Measurements from ENCODE around the gene ANKRD23.

ANKRD23 gene

GRCh38 chr2:96819876-96820511, 23.8 kb downstream of the ANKRD23 start:
- no peak for DNase-seq (ENCODE audit: low read depth)
- H3K4me3 ChIP-seq (ENCODE audit: low read depth, low read length): no peak overlapping the region
- TF ChIP-seq POLR2A (IDR thresholded peaks at IDR 0.05; ENCODE audit: extremely low read depth, insufficient read length) (no peak), CTCF (IDR thresholded peaks at IDR 0.05; ENCODE audit: low read depth, low read length) (no peak), MAX (IDR thresholded peaks at IDR 0.05; ENCODE audit: low read depth, low read length) (no peak), MYC (IDR thresholded peaks at IDR 0.05; ENCODE audit: low read depth, low read length) (no peak)

- TF ChIP-seq CTCF (IDR thresholded peaks at IDR 0.05; ENCODE audit: low read depth, low read length): no peak
- TF ChIP-seq POLR2A (IDR thresholded peaks at IDR 0.05; ENCODE audit: extremely low read depth, insufficient read length): no peak
- no peak for TF ChIP-seq MYC (IDR thresholded peaks at IDR 0.05; ENCODE audit: low read depth, low read length)
- TF ChIP-seq MAX (IDR thresholded peaks at IDR 0.05; ENCODE audit: low read depth, low read length): no peak
- DNase-seq (ENCODE audit: low read depth): peak; percentile 33
- peak overlapping the region; percentile 17 for H3K4me3 ChIP-seq (ENCODE audit: low read depth, low read length)
Observed at GRCh38 chr2:96819128-96819875, 24.5 kb downstream of the ANKRD23 start.

- no peak for TF ChIP-seq CTCF (IDR thresholded peaks at IDR 0.05; ENCODE audit: low read depth, low read length)
- no peak for DNase-seq (ENCODE audit: low read depth)
- peak overlapping the region; percentile 82 for H3K4me3 ChIP-seq (ENCODE audit: low read depth, low read length)
Observed at GRCh38 chr2:96817882-96818281, 25.9 kb downstream of the ANKRD23 start.

GRCh38 chr2:96816836-96817702, 26.8 kb downstream of the ANKRD23 start:
- TF ChIP-seq CTCF (IDR thresholded peaks at IDR 0.05; ENCODE audit: low read depth, low read length) (no peak), MYC (IDR thresholded peaks at IDR 0.05; ENCODE audit: low read depth, low read length) (no peak), POLR2A (IDR thresholded peaks at IDR 0.05; ENCODE audit: extremely low read depth, insufficient read length) (no peak), MAX (IDR thresholded peaks at IDR 0.05; ENCODE audit: low read depth, low read length) (no peak)
- peak; percentile 49 for DNase-seq (ENCODE audit: low read depth)
- peak overlapping the region; percentile 82 for H3K4me3 ChIP-seq (ENCODE audit: low read depth, low read length)

- DNase-seq (ENCODE audit: low read depth): peak; percentile 98
- TF ChIP-seq MYC (IDR thresholded peaks at IDR 0.05; ENCODE audit: low read depth, low read length): peak; percentile 16
- TF ChIP-seq MAX (IDR thresholded peaks at IDR 0.05; ENCODE audit: low read depth, low read length): no peak
- peak; percentile 26 for TF ChIP-seq CTCF (IDR thresholded peaks at IDR 0.05; ENCODE audit: low read depth, low read length)
- TF ChIP-seq POLR2A (IDR thresholded peaks at IDR 0.05; ENCODE audit: extremely low read depth, insufficient read length): peak; percentile 70
- peak within 1 kb of the TSS; percentile 82 for H3K4me3 ChIP-seq (ENCODE audit: low read depth, low read length)
Observed at GRCh38 chr2:96816127-96816835, 27.5 kb downstream of the ANKRD23 start, which contains the start of gene CNNM3. Gene CNNM3 (plus strand): TSS chr2:96816268. CDS start chr2:96816278, 10 bp downstream.
